GM10248 (cell line): ENCODE measurements around the gene ACSF3.

ENCODE experiments used
- CTCF ChIA-PET: fragments of 300-600 bp; sonication (Branson Sonifier 250); formaldehyde crosslinking; extraction: SDS; loops from one replicate; lab custom pipeline; 2021; ENCODE audit warnings: antibody characterized with exemption; lab: Yijun Ruan, JAX
- POLR2A ChIA-PET: fragments of 350-650 bp; sonication (Branson Sonifier 250); formaldehyde crosslinking; extraction: SDS; loops from one replicate; lab custom pipeline; 2020; ENCODE audit warnings: antibody characterized with exemption; lab: Yijun Ruan, JAX
- DNase-seq: peaks from one replicate; pipeline ENCODE4 v3.0.0; 2012; ENCODE audit errors: extremely low spot score
- TF ChIP-seq, protein P1 (sequence below): IDR thresholded peaks from 2 replicates; pipeline ENCODE4 v1.5.1; 2012; ENCODE audit warnings: mild to moderate bottlenecking, low read depth; ENCODE audit errors: extremely low read depth, missing control alignments, control extremely low read depth

The ACSF3 gene

DNA sequence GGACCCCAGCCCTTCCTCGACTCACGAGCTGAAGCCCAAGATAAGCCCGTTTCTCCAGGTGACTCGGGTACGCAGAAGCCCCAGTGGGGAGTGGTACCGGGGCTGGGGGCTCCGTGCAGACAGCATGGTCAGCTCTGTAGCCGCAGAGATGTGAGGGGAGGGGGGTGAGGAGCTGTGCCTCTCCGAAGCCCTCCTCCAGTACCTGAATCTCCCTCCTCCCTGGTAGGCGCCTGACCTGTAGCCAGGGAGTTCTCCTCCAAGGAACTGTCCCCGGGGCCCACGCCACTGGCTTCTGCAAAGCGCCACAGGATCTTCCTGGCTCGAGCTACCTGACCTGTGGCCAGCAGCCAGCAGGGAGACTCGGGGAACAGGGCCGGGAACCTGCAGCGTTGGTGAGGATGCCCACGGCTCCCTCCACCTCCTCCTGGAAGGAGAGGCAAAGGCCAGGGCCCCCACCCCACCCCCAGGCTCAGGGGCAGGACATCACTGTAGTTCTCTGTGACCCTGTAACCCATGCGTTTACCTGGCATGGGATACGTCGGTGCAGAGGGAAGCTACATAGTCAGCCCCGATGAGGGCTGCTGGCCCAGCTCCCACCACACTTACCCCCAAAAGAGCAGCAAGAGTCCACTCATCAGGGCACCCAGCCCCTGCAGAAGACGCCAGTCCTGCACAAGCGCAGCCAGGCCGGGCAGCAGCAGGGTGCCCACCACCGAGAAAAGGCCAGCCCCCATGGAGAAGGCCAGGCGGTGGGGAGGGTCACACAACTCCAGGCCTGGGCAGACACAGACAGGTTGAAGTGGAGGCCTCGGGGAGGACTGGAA lies 105.0 kb downstream of the ACSF3 start:
- TF ChIP-seq, protein P1, sequence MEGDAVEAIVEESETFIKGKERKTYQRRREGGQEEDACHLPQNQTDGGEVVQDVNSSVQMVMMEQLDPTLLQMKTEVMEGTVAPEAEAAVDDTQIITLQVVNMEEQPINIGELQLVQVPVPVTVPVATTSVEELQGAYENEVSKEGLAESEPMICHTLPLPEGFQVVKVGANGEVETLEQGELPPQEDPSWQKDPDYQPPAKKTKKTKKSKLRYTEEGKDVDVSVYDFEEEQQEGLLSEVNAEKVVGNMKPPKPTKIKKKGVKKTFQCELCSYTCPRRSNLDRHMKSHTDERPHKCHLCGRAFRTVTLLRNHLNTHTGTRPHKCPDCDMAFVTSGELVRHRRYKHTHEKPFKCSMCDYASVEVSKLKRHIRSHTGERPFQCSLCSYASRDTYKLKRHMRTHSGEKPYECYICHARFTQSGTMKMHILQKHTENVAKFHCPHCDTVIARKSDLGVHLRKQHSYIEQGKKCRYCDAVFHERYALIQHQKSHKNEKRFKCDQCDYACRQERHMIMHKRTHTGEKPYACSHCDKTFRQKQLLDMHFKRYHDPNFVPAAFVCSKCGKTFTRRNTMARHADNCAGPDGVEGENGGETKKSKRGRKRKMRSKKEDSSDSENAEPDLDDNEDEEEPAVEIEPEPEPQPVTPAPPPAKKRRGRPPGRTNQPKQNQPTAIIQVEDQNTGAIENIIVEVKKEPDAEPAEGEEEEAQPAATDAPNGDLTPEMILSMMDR: no peak
- ChIA-PET POLR2A (no interaction called here), CTCF (interaction anchor here (1.1 kb wide), 1 partner anchor 18 kb away, joined by 3 read pairs; no protein-coding TSS in a partner anchor)
- DNase-seq: no peak

DNA sequence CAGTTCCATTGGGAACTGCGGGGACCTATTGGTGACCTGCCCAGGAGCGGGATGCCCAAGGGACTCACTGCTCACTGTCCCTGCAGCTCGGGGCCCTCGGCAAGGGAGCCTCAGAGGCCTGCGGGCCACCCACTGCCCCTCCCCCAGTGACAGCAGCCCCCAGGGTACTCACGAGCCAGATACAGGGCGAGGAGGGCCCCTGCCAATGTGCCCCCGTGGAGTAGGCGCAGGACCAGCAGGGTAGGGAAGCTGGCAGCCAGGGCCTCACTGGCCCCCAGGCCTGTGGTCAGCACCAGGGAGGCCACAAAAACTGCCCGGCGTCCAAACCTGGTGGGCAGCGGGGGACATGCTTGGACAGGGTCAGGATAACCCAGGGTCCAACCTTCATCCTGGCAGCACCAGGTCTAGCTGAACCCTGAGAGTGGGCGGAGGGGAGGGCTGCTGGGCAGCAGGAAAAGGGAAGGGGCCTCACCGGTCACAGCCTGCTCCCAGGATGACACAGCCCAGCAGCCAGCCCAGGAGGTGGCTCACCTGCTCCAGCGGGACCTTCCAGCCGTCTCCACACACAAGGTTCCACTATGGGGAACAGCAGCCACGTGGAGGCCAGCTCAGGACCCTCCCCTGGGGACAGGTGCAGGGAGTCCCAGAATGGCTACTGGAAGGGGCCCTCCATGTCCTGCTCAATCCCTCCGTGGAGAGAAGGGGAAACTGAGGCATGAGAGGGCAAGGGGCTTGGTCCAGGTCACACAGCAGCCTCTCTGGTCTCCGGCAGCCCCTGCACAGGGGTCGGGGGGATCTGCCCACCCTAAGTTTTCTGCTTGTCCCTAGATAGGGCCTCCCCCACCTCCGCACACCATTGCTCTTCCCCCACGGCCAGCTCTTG lies 105.8 kb downstream of the ACSF3 start:
- CTCF ChIA-PET: interaction anchor here (1.1 kb wide), 1 partner anchor 17 kb away, joined by 3 read pairs; no protein-coding TSS in a partner anchor
- POLR2A ChIA-PET: no interaction called here
- TF ChIP-seq, protein P1: no peak
- DNase-seq: no peak

DNA sequence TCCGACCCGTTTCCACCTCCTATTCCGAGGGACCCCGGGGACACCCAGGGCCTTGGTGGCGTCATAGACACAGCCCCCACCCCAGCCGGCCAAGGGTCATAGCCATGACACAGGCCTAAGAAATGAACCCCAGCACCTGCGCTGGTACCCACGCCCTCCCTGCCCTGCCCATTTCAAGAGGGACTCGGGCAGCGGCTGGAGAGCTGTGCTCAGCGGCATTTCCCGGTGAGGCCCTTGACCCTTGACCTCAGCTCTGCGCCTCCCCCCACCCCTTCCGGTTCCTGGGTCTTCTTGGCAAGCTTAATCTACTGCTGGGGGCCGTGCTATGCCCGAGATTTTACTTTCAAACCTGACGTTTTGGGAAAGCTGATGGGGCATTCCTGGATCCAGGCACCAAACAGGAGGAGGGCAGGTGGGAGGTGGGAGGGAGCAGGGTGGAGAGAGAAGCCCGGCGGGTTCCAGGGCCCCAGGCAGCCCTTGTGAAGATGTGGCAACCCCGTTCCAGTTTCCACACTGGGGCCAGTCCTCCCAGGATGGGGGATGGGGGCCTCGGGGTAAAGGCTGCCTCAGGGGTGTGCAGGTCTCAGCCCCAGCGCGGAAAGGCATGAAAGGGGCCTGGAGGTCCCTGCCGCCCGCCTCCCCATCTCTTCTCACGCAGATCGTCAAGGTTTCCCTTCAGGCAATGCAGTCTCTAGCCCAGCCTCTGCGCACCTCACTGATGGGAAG lies 106.6 kb downstream of the ACSF3 start, which contains the start of gene SLC22A31:
TSS of gene SLC22A31 (minus strand) at position 414 of the 726 bp plus-strand sequence. CDS start at position 378, 36 bp downstream.
- CTCF ChIA-PET: no interaction called here
- TF ChIP-seq, protein P1: no peak
- DNase-seq: no peak
- POLR2A ChIA-PET: no interaction called here

DNA sequence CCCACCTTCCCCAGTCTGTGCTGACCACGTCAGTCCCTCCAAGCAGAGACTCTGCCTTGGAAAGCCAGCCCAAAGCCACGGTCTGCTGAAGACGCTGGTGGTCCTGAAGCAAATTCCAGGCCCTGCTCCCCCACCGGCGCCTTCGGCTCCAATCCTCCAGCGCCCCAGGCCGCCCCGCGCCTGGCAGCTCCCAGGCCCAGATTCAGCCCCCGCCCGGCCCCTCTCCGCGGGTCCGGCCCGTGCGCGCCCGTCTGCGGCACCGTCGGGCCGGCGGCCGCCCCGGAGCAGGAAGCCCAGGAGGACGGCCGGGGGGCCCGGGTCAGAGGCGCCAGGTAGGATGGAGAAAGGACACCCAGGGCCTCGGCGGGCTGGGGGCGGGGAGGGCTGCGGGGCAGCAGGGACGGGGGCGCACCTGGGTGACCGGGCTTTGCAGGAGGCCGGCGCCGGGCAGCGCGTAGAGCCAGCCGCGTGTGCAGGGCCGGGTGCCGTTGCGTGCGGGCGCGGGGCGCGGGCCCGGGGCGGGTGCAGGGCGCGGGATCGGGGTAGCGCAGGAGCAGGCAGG lies 107.3 kb downstream of the ACSF3 start:
- TF ChIP-seq, protein P1: no peak
- ChIA-PET POLR2A (no interaction called here), CTCF (no interaction called here)
- no peak for DNase-seq

DNA sequence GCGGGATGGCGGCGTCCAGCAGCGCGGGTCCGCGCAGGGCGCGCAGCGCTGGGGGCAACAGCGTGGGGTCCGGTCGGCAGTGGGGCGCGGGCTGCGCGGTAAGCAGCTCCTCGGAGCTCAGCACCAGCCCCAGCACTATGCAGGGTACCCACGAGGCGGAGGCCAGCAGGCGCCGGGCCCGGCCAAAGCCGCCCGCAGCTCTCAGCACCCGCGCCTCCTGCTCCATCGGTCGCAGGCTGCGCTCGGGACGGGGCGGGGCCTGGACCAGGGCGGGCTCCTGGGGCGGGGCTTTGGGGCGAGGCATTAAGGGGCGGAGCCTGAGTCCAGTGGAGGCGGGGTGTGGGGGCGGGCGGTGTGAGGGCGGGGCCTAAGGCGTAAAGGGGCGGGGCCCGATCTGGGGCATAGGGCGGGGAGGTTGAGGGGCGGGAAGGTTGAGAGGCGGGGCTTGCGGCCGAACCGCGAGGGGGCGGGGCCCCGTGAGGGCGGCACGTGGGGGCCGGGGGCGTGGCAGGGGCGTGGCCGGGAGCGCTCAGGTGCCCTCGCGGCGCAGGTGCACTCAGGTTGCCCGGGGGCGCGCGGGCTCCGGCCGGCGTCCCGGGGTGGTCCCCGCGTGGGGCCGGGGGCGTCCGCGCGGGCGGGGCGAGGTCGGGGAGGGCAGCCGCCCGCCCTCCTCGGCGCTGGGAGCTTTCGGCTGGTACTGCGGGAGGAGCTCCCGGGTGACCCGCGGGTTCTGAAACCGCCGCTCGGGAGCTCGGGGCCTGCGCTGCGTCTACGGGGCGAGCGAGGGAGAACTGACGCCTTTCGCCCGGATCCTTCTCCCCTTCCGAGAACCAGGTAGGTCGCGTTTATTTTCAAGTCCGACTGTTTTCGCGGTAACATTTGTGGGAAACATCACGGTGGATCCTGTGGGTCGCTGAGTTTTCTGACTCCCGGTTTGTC lies 108.1 kb downstream of the ACSF3 start:
- ChIA-PET POLR2A (no interaction called here), CTCF (no interaction called here)
- TF ChIP-seq, protein P1: no peak
- peak; percentile 80 for DNase-seq
